22Rv1 (cell line): ENCODE data around the gene ENDOD1.

Experiments used
- ZFX ChIP-seq: fragments of 450-650 bp; IDR thresholded peaks from 2 replicates; pipeline ENCODE4 v1.6.1; 2017; ENCODE audit warnings: antibody characterized with exemption, borderline replicate concordance
- TF ChIP-seq, protein P1 (sequence below): fragments of 450-650 bp; IDR thresholded peaks from 2 replicates; pipeline ENCODE4 v1.5.1; 2017; ENCODE audit warnings: mild to moderate bottlenecking

DNA sequence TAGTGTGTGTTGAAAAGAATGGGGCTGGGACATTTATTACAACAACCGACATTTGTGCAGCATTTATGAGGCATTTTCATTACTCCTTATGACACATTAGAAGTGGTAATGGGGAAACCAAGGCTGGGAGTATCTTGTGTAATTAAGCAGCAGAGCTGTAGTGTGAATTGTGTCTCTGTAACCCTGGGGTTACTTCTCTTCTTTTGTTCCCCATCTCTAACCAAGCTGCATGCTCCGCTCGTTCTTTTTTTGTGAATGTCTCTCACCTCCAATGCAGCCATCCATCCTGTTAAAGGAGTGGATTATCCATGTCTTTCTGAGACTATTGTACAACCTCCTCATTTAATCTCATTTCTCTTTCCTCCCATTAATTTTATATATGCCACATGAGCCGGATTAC is 65.7 kb downstream of the ENDOD1 start:
- TF ChIP-seq, protein P1, sequence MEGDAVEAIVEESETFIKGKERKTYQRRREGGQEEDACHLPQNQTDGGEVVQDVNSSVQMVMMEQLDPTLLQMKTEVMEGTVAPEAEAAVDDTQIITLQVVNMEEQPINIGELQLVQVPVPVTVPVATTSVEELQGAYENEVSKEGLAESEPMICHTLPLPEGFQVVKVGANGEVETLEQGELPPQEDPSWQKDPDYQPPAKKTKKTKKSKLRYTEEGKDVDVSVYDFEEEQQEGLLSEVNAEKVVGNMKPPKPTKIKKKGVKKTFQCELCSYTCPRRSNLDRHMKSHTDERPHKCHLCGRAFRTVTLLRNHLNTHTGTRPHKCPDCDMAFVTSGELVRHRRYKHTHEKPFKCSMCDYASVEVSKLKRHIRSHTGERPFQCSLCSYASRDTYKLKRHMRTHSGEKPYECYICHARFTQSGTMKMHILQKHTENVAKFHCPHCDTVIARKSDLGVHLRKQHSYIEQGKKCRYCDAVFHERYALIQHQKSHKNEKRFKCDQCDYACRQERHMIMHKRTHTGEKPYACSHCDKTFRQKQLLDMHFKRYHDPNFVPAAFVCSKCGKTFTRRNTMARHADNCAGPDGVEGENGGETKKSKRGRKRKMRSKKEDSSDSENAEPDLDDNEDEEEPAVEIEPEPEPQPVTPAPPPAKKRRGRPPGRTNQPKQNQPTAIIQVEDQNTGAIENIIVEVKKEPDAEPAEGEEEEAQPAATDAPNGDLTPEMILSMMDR, result no peak
- TF ChIP-seq ZFX, result no peak
